Right lobe of liver (tissue), 6 donors: ENCODE results near the gene SPAG4. TPM values are rescaled to one million over a fixed set of nuclear protein-coding genes. Genes with fewer than 3 reads are reported as not detected.

ENCODE experiments used
- ATAC-seq, 4 donors: fragments of 200-7000 bp; cut with Tn5 transposase; one replicate each; pipeline ENCODE4 v1.9.1; 2020; ENCODE audit warnings: mild to moderate bottlenecking in 4 of 4, moderate library complexity in 4 of 4
- DNase-seq, 3 donors: peaks; one replicate each; pipeline ENCODE4 v3.0.0-alpha.2; 2020
- H3K27ac ChIP-seq, 3 donors: fragments of 200-600 bp; one replicate each; pipeline ENCODE4 v1.8.0; 2022
- H3K27me3 ChIP-seq, 2 donors: fragments of 200-600 bp; one replicate each; pipeline ENCODE4 v1.8.0; 2022
- H3K36me3 ChIP-seq, 4 donors: fragments of 200-600 bp; sonication (generic) in 1 of 4; one replicate each; pipeline versions ENCODE4 v1.5.1 to v1.8.0; 2017 to 2022; ENCODE audit warnings: control low read depth in 1 of 4
- H3K4me1 ChIP-seq, 4 donors: fragments of 200-600 bp; sonication (generic) in 1 of 4; one replicate each; pipeline versions ENCODE4 v1.5.1 to v1.8.0; 2017 to 2022; ENCODE audit warnings: control low read depth in 1 of 4
- H3K4me3 ChIP-seq, 3 donors: fragments of 200-600 bp; one replicate each; pipeline ENCODE4 v1.8.0; 2022
- H3K9me3 ChIP-seq, 4 donors: fragments of 200-600 bp; sonication (generic) in 1 of 4; one replicate each; pipeline versions ENCODE4 v1.5.1 to v1.8.0; 2017 to 2022; ENCODE audit warnings: control low read depth in 1 of 4
- CTCF ChIP-seq, 4 donors: fragments of 200-600 bp in 3 of 4; fragments of 450-650 bp in 1 of 4; IDR thresholded peaks; one replicate each; pipeline versions ENCODE4 v1.5.1 to v1.8.0; 2016 to 2022; ENCODE audit warnings: antibody characterized with exemption in 4 of 4, mild to moderate bottlenecking in 2 of 4
- POLR2A ChIP-seq: fragments of 450-650 bp; IDR thresholded peaks from one replicate; pipeline ENCODE4 v1.6.1; 2017; ENCODE audit warnings: antibody characterized with exemption, mild to moderate bottlenecking
- WGBS: methylation state at CpG from one replicate; pipeline ENCODE4 v1.1.6; 2018; ENCODE audit warnings: low coverage, low lambda C conversion rate; ENCODE audit not compliant: insufficient coverage; ENCODE audit errors: missing lambda C conversion rate; 5-methylcytosine and 5-hydroxymethylcytosine counted together
- intact Hi-C, 2 donors: fragments of 100-400 bp; cut with DNase I; formaldehyde crosslinking; loops; one replicate each; pipeline versions ENCODE4 v1.11.2 to v1.14.1; 2022
- total RNA-seq, 6 experiments: library from RNA; depleted of rRNA in 2 of 6; stranded (reverse); fragments of >200 nt in 2 of 6; fragmentation: NEBNext Ultra II Directional in 3 of 6; extraction: Animal tissue kit (Norgen Biotek cat#: 25700) in 3 of 6; gene quantifications; one replicate each; pipeline versions ENCODE4 v1.1.0 to v1.2.4, GENCODE V29; 2016 to 2023
- donor health status: DM: no; HTN: yes; CAD: no.
- donor health status: DM: no; HTN: no; CAD: no.
- donor health status: DM: no; HTN: no; CAD: no.
- donor health status: DM: no; HTN: yes; CAD: no.
- donor health status: DM: no; HTN: yes; CAD: no.

Gene SPAG4
- total RNA-seq, 6 experiments from 2014 or later: 1.7 to 13.8 (median 3.6) TPM

DNA sequence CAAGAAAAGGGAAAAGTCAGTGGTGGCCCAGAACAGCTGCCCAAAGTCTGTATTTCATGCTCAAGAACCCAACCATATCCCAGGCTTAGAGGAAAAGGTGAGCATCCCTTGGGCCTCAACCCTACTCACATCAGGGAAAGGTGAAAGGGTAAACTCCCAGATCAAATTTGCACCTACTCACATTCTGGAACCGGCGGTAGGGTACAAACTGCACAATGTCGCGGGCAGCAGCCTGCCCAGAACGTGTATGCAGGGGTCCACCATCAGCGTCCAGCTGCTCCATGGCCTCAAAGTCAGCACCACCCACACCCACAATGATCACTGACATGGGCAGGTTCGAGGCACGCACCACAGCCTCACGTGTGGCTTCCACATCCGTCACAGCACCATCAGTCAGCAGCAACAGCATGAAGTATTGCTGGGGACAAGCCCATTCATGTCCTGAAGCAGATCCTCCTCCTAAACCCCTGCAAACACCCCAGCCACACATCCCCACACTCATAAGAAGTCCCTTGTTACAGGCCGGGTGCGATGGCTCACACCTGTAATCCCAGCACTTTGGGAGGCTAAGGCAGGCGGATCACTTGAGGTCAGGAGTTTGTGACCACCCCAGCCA, 10.9 kb downstream of the SPAG4 start:
- intact Hi-C loops: no loop called here
- WGBS: 100% methylated on average over 2 of the region's 13 CpGs
- TF ChIP-seq POLR2A: no peak
- TF ChIP-seq CTCF (IDR thresholded peaks at IDR 0.05): no peak
- Histone ChIP-seq H3K27ac (no peak overlapping the region), H3K9me3 (no peaks in the 10 kb centered on the region), H3K4me3 (no peak overlapping the region), H3K36me3 (peaks cover 0 to 36% (median 16%) of the 10 kb centered on the region in 4 donors), H3K27me3 (no peaks in the 10 kb centered on the region), H3K4me1 (peaks cover 0 to 12% (median 0%) of the 10 kb centered on the region in 4 donors)
- DNase-seq (no peak), ATAC-seq (no peak)

DNA sequence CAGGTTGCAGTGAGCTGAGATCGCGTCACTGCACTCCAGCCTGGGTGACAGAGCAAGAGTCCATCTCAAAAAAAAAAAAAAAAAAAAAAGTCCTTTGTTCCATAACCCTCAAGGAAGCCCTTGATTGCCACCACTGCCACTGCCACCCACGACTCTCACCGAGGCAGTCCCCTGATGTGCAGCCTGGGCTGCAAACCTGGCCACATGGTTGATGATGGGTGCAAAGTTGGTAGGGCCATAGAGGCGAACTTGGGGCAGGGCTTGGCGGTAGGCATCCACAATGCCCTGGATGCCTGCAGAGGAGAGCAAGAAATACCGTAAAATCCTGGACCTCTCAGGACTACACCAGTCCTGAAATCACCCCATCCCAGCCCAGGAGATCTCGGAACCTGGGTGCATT, 11.5 kb downstream of the SPAG4 start:
- 93% methylated on average over 6 of the region's 8 CpGs for WGBS
- intact Hi-C loops: no loop called here
- peaks cover 0 to 37% (median 16%) of the 10 kb centered on the region in 4 donors for H3K36me3 ChIP-seq
- H3K27me3 ChIP-seq: no peaks in the 10 kb centered on the region
- DNase-seq (no peak), ATAC-seq (no peak)
- no peak overlapping the region for H3K4me3 ChIP-seq
- H3K4me1 ChIP-seq: peaks cover 0 to 12% (median 0%) of the 10 kb centered on the region in 4 donors
- no peaks in the 10 kb centered on the region for H3K9me3 ChIP-seq
- no peak overlapping the region for H3K27ac ChIP-seq
- no peak for TF ChIP-seq POLR2A
- no peak for TF ChIP-seq CTCF (IDR thresholded peaks at IDR 0.05)

GRCh38 chr20:35629427-35630145, 14.0 kb downstream of the SPAG4 start:
- no peak for DNase-seq
- Histone ChIP-seq H3K9me3 (no peaks in the 10 kb centered on the region), H3K4me3 (no peak overlapping the region), H3K27me3 (no peaks in the 10 kb centered on the region), H3K27ac (no peak overlapping the region), H3K4me1 (peaks cover 0 to 12% (median 0%) of the 10 kb centered on the region in 4 donors), H3K36me3 (peaks cover 0 to 37% (median 16%) of the 10 kb centered on the region in 4 donors)
- peak; percentile 77 to 90 (median 84) for ATAC-seq
- intact Hi-C loops: no loop called here
- TF ChIP-seq CTCF (IDR thresholded peaks at IDR 0.05) (no peak), POLR2A (no peak)
- 71% methylated on average over 9 of the region's 12 CpGs for WGBS

DNA sequence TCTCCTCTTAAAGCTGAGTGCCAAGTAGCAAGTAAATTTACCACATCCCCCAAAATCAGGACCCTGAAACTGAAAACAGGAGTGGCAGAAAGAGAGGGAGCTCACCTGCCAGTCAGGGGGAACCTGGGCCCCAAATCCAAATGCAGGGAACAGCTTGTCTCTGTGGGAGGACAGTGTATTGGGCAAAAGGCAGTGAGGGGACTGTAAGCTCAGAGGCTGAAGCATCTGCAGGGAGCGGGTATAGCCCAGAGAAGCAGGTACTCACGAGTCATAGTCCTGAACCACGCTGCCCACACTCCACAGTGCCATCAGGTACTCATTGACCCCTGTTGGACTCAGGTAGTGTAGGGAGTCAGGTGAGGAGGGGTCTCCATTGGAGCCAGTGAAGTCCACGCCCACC, 15.0 kb downstream of the SPAG4 start:
- Histone ChIP-seq H3K27me3 (no peaks in the 10 kb centered on the region), H3K9me3 (no peaks in the 10 kb centered on the region), H3K4me1 (peaks cover 0 to 12% (median 0%) of the 10 kb centered on the region in 4 donors), H3K4me3 (no peak overlapping the region), H3K27ac (no peak overlapping the region), H3K36me3 (peaks cover 0 to 35% (median 15%) of the 10 kb centered on the region in 4 donors)
- WGBS: 100% methylated on average over 2 of the region's 4 CpGs
- intact Hi-C loops: no loop called here
- ATAC-seq: peak in 2 of 4 donors; percentile 7 to 18
- TF ChIP-seq CTCF (IDR thresholded peaks at IDR 0.05) (no peak), POLR2A (no peak)
- no peak for DNase-seq
